H9 (cell line): ENCODE results near the gene NEK8. TPM values are rescaled to one million over a fixed set of nuclear protein-coding genes. Genes with fewer than 3 reads are reported as not detected.

Experiments used
- DNase-seq: peaks from one replicate; pipeline ENCODE4 v3.0.0-alpha.2; 2017
- H2AFZ ChIP-seq: one replicate; pipeline ENCODE4 v1.6.1; 2013; ENCODE audit warnings: mild to moderate bottlenecking, low read length, control low read depth, moderate library complexity
- H2AK5ac ChIP-seq: 2 replicates; pipeline ENCODE4 v1.6.1; 2013; ENCODE audit warnings: low read length, control low read depth, mixed read lengths; ENCODE audit not compliant: insufficient read length
- H2BK120ac ChIP-seq: one replicate; pipeline ENCODE4 v1.6.1; 2013; ENCODE audit warnings: low read depth, mild to moderate bottlenecking, low read length, control low read depth, inconsistent platforms; ENCODE audit not compliant: poor library complexity, severe bottlenecking
- H2BK12ac ChIP-seq: 2 replicates; pipeline ENCODE4 v1.6.1; 2013; ENCODE audit warnings: low read length, control low read depth, mixed read lengths, low read depth; ENCODE audit not compliant: insufficient read length
- H2BK15ac ChIP-seq: 2 replicates; pipeline ENCODE4 v1.6.1; 2013; ENCODE audit warnings: low read depth, low read length, control low read depth
- H2BK20ac ChIP-seq: one replicate; pipeline ENCODE4 v1.6.1; 2013; ENCODE audit warnings: low read depth, mild to moderate bottlenecking, low read length, control low read depth, inconsistent platforms; ENCODE audit not compliant: poor library complexity, severe bottlenecking
- H2BK5ac ChIP-seq: 2 replicates; pipeline ENCODE4 v1.6.1; 2013; ENCODE audit warnings: low read length, control low read depth, mixed read lengths; ENCODE audit not compliant: insufficient read length
- H3K14ac ChIP-seq: 2 replicates; pipeline ENCODE4 v1.6.1; 2013; ENCODE audit warnings: low read length, control low read depth; ENCODE audit not compliant: insufficient read depth
- H3K18ac ChIP-seq: 2 replicates; pipeline ENCODE4 v1.6.1; 2013; ENCODE audit warnings: low read depth, mild to moderate bottlenecking, mixed read lengths, low read length, control low read depth; ENCODE audit not compliant: insufficient read length
- H3K23ac ChIP-seq: 2 replicates; pipeline ENCODE4 v1.6.1; 2013; ENCODE audit warnings: low read length, control low read depth, mixed read lengths, low read depth; ENCODE audit not compliant: insufficient read length
- H3K23me2 ChIP-seq: 2 replicates; pipeline ENCODE4 v1.6.1; 2013; ENCODE audit warnings: low read depth, mild to moderate bottlenecking, mixed read lengths, low read length, control low read depth; ENCODE audit not compliant: insufficient read length, poor library complexity, severe bottlenecking
- H3K27ac ChIP-seq: 2 replicates; pipeline ENCODE4 v1.5.1; 2013; ENCODE audit warnings: low read length, control low read depth, mixed read lengths, low read depth; ENCODE audit not compliant: insufficient read length
- H3K27me3 ChIP-seq: 2 replicates; pipeline ENCODE4 v1.6.1; 2013; ENCODE audit warnings: low read length, control low read depth, inconsistent platforms; ENCODE audit not compliant: insufficient read depth
- H3K4ac ChIP-seq: 2 replicates; pipeline ENCODE4 v1.6.1; 2013; ENCODE audit warnings: low read depth, mild to moderate bottlenecking, control low read depth, inconsistent platforms, low read length, moderate library complexity
- H3K4me1 ChIP-seq: 2 replicates; pipeline ENCODE4 v1.6.1; 2013; ENCODE audit warnings: low read length, control low read depth, inconsistent platforms; ENCODE audit not compliant: insufficient read depth
- H3K4me2 ChIP-seq: 2 replicates; pipeline ENCODE4 v1.6.1; 2013; ENCODE audit warnings: low read length, control low read depth, mixed read lengths; ENCODE audit not compliant: insufficient read length, insufficient read depth
- H3K56ac ChIP-seq: 2 replicates; pipeline ENCODE4 v1.6.1; 2013; ENCODE audit warnings: low read depth, mild to moderate bottlenecking, mixed read lengths, low read length, control low read depth; ENCODE audit not compliant: insufficient read length
- H3K79me1 ChIP-seq: 2 replicates; pipeline ENCODE4 v1.6.1; 2013; ENCODE audit warnings: low read depth, mild to moderate bottlenecking, moderate library complexity, low read length, control low read depth, inconsistent platforms; ENCODE audit not compliant: insufficient read depth, poor library complexity, severe bottlenecking
- H3K79me2 ChIP-seq: 2 replicates; pipeline ENCODE4 v1.6.1; 2013; ENCODE audit warnings: low read length, control low read depth, inconsistent platforms; ENCODE audit not compliant: insufficient read depth
- H3K9ac ChIP-seq: 2 replicates; pipeline ENCODE4 v1.6.1; 2013; ENCODE audit warnings: low read length, control low read depth, mixed read lengths; ENCODE audit not compliant: insufficient read length; ENCODE audit errors: extremely low read depth
- H3K9me3 ChIP-seq: one replicate; pipeline ENCODE4 v1.6.1; 2013; ENCODE audit warnings: low read depth, low read length, inconsistent platforms; ENCODE audit not compliant: control insufficient read depth
- H3T11ph ChIP-seq: one replicate; pipeline ENCODE4 v1.6.1; 2013; ENCODE audit warnings: mild to moderate bottlenecking, low read length, control low read depth, inconsistent platforms
- H4K20me1 ChIP-seq: one replicate; pipeline ENCODE4 v1.6.1; 2013; ENCODE audit not compliant: control insufficient read depth, insufficient read length, insufficient read depth
- H4K5ac ChIP-seq: 2 replicates; pipeline ENCODE4 v1.6.1; 2013; ENCODE audit warnings: low read depth, mild to moderate bottlenecking, mixed read lengths, low read length, control low read depth; ENCODE audit not compliant: insufficient read length
- H4K8ac ChIP-seq: replicated peaks from 2 replicates; pipeline ENCODE4 v1.6.1; 2013; ENCODE audit warnings: low read length, control low read depth, mixed read lengths, low read depth; ENCODE audit not compliant: insufficient read length
- H4K91ac ChIP-seq: 2 replicates; pipeline ENCODE4 v1.6.1; 2013; ENCODE audit warnings: low read depth, mild to moderate bottlenecking, moderate library complexity, mixed read lengths, low read length, control low read depth; ENCODE audit not compliant: insufficient read length
- H3K27ac Mint-ChIP-seq, 3 experiments: 2 replicates in 2 of 3; 3 replicates in 1 of 3; pipeline ENCODE4 v1.8.0; 2020 to 2021; ENCODE audit warnings: mixed read lengths in 3 of 3, mild to moderate bottlenecking in 1 of 3, moderate library complexity in 1 of 3
- H3K27me3 Mint-ChIP-seq: 2 replicates; pipeline ENCODE4 v1.8.0; 2021; ENCODE audit warnings: low read depth, mild to moderate bottlenecking, moderate library complexity, mixed read lengths
- H3K36me3 Mint-ChIP-seq, 3 experiments: 2 replicates in 2 of 3; 3 replicates in 1 of 3; pipeline ENCODE4 v1.8.0; 2020 to 2021; ENCODE audit warnings: low read depth in 3 of 3, mixed read lengths in 3 of 3; ENCODE audit not compliant: insufficient read depth in 1 of 3
- H3K4me1 Mint-ChIP-seq, 2 experiments: 2 replicates each; pipeline ENCODE4 v1.8.0; 2020; ENCODE audit warnings: mixed read lengths in 2 of 2
- H3K4me3 Mint-ChIP-seq, 2 experiments: 2 replicates in 1 of 2; 3 replicates in 1 of 2; pipeline ENCODE4 v1.8.0; 2020 to 2021; ENCODE audit warnings: mild to moderate bottlenecking in 2 of 2, mixed read lengths in 2 of 2, moderate library complexity in 1 of 2
- H3K9me3 Mint-ChIP-seq, 2 experiments: 2 replicates in 1 of 2; 3 replicates in 1 of 2; pipeline ENCODE4 v1.8.0; 2020; ENCODE audit warnings: mild to moderate bottlenecking in 2 of 2, mixed read lengths in 2 of 2, moderate library complexity in 1 of 2
- CTCF ChIP-seq: fragments of 200-600 bp; sonication (generic); conservative IDR thresholded peaks from 3 replicates; pipeline ENCODE4 v1.8.0; 2021; ENCODE audit warnings: antibody characterized with exemption, mild to moderate bottlenecking
- WGBS: extraction: QIAGEN DNeasy Blood & Tissue Kit; methylation state at CpG from one replicate; pipeline ENCODE4 v1.1.7; 2013; ENCODE audit warnings: missing lambda C conversion rate, low lambda C conversion rate, mixed read lengths; ENCODE audit not compliant: insufficient read length; ENCODE audit errors: extremely low coverage; 5-methylcytosine and 5-hydroxymethylcytosine counted together
- total RNA-seq: library from RNA; stranded (reverse); gene quantifications from 2 replicates; pipeline ENCODE4 v1.2.1, GENCODE V29; 2021

Gene NEK8
- total RNA-seq, 1 experiment from 2014 or later: 18.8 TPM

DNA sequence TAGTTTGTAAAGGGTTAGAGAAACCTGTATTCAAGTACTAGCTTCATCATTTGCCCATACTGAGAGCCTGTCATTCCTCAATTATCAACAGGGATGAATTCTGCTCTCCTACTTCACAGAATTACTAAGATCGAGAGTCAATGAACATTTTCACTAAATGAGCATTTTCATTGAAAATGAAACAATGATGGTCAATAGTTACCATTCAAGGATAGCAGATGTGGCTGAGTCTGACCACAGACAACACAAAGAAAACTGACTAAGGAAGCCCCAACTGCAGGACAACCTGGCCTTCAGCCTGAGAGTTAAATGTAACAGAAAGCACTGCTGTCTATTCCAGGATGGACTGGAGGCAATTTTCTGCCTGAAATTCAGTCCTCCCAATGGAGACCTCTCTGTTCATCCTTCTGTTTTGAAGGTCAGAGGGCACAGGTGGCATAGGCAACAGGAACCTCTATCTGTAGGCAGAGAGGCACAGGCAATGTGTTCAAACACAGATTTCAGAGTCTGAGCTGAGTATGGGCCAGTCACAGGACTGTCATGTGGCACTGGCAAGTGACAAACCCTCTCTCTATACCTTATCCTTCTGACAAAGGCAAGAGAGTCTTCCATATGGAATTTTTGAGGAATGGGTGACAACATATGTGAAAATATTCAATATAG is 34.7 kb downstream of the NEK8 start:
- Mint-ChIP-seq H3K9me3 (no peaks in the 10 kb centered on the region), H3K27me3 (no peaks in the 10 kb centered on the region), H3K36me3 (peaks cover 31 to 45% (median 43%) of the 10 kb centered on the region in 3 experiments; a peak in 6 of 7 replicates), H3K4me1 (peaks cover 36% of the 10 kb centered on the region in 2 experiments), H3K27ac (no peak overlapping the region), H3K4me3 (no peak overlapping the region)
- Histone ChIP-seq H3T11ph (no peak overlapping the region), H3K27me3 (no peaks in the 10 kb centered on the region), H2BK15ac (no peak overlapping the region), H3K14ac (no peak overlapping the region), H3K79me1 (no peaks in the 10 kb centered on the region), H2AK5ac (no peak overlapping the region), H4K20me1 (no peaks in the 10 kb centered on the region), H3K4me1 (peaks cover 3% of the 10 kb centered on the region; the same call in 1 of the 2 replicates), H3K4ac (no peak overlapping the region), H3K9ac (no peak overlapping the region), H2BK120ac (no peak overlapping the region), H3K9me3 (no peaks in the 10 kb centered on the region), H2BK20ac (no peak overlapping the region), H4K91ac (no peak overlapping the region), H3K18ac (no peak overlapping the region), H2BK12ac (no peak overlapping the region), H4K5ac (no peak overlapping the region), H2AFZ (no peak overlapping the region), H3K4me2 (no peak overlapping the region), H3K79me2 (0 out of 2 replicates have a peak, but pooled peaks cover 2% of the 10 kb centered on the region), H3K27ac (no peak overlapping the region), H3K56ac (no peak overlapping the region), H4K8ac (no peak overlapping the region), H2BK5ac (no peak overlapping the region), H3K23me2 (no peaks in the 10 kb centered on the region), H3K23ac (no peak overlapping the region)
- WGBS: no CpG with 5 or more reads among the region's 1 CpG
- no peak for TF ChIP-seq CTCF
- no peak for DNase-seq
